Stimulated activated CD8-positive, alpha-beta memory T cell treated with anti-CD3 and anti-CD28 coated beads, Interleukin-4, amount 100 ng/mL, for 1 hour (primary cell): ENCODE results near the gene TASOR2.

Experiments used
- DNase-seq, 2 donors: peaks; one replicate each; pipeline ENCODE4 v3.0.0-alpha.2; 2020; ENCODE audit warnings: low read depth in 2 of 2, low spot score in 1 of 2

Gene TASOR2

DNA sequence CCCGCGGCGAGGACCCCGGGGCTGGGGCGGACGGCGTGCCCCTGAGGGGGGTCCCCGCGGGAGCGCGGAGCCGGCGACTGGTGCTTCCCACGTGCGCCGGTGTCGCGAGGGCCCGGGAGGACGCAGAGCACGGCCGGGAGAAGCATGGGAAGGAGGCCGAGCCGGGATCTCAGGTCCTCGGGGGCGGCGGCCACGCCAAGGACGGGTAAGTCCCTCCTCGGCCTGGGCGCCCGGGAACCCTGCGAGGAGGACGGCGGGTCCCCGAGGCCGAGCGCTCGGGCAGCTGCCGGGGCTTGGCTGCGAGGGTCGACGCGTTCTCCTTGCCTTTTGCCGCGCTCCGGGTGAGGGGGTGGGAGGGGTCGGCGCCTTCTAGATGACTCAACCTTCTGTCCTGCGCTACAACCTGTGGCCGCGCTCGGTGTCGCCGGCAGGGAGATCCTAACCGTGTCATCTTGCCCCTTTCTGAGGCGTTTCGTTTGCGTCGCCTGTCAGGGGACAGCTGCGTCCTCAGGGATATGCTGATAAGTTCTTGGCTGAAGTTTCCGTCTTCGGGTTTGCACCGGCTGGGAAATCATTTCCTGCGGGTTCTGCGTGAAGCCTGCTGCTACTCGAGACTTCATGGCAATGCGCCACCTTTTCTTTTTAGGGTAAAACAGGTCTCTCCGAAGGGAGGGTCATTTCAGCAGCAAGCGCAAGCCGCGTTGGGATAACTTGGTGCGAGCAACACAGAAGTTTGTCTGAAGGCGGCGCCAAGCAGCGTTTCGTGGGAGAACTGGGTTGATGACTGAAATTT is 529 bp downstream of the TASOR2 start:
- DNase-seq, result peak; percentile 32 to 45

DNA sequence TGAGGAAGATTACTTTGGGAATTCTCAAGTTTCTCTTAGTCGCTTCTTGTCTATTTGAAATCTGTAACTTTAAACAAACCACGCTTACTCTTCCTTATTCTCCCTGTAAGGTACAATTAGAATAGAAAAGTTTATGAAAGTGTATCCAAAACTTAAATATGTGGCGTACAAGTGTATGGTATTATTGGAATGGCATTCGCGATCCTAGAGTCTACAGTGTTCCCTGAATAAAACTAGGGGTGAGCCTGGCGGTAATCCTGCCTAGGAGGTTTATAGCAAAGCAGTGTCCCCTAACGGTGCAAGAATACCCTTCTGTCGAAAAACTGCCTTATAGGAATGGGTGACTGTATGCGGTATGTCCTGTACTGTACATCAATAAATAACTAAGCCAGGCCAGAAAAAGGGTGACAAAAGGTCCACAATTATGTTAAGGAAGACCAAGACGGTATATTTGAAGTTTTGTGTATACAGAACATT is 1.2 kb downstream of the TASOR2 start:
- DNase-seq, result no peak

DNA sequence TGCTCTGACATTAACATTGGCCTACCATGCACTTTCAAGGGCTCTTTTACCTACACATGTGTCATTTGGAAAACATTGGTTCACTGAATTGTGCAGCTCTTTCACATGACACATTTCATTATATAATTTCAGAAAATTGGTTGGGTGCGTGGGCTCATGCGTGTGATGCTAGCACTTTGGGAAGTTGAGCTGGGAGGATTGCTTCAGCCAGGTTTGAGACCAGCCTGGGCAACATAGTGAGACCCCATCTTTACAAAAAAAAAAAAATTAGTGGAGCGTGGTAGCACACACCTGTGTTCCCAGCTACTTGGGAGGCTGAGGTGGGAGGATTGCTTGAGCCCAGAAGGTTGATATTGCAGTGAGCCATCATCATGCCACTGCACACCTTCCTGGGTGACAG is 3.9 kb downstream of the TASOR2 start:
- no peak for DNase-seq

DNA sequence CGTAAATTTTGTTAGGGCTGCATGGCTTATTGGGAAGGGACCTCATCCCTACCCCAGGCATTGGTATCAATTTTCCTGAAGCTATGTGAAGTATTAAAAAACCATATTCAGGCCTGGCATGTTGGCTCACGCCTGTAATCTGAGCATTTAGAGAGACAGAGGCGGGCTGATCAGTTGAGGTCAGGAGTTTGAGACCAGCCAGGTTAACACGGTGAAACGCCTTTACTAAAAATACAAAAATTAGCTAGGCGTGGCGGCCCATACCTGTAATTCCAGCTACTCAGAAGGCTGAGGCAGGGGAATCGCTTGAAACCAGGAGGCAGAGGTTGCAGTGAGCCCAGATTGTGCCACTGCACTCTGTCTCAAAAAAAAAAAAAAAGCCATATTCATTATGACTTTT is 7.1 kb downstream of the TASOR2 start:
- no peak for DNase-seq

DNA sequence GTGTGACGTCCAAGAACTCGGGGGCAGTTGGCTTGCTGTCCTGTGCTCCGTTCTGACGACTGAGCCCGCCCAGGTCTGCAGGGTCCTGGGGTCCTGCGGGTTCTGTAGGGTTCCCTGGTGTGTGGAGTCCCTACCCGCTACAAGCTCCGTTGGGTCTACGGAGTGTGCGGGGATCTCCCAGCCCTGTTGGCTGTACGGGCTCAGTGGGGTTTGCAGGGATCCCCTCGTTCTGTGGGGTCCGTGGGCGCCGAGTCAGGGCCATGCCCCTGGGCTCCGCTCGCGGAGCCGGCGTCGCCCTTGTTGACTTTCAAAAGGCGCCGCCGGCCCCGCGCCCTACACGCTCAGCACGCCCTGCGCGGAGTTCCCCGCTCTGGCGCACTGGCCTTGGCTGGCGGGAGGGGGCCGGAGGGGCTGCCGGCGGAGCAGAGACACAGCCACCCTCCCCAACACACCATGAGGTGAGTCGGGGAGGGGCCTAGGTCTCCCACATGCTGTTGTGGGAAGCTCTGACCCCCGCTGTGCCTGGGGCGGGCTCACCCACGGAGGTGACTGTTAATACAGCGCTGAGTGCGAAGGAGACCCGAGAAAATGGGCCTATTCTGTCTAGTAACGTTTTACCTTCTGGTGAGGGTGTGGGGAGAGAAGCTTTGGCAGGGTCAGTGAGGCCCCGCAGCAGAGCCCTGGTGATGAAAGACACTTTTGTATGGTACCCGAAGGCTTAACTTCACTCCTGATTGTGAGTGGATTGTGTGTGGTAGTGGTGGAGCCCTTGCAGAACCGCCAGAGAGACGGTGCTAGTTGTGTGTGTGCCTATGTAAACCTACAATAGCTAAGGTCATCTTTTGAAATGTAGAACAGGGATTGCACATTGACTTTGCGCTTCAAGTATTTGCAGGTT is 8.1 kb downstream of the TASOR2 start:
- DNase-seq, result peak; percentile 19 to 22

DNA sequence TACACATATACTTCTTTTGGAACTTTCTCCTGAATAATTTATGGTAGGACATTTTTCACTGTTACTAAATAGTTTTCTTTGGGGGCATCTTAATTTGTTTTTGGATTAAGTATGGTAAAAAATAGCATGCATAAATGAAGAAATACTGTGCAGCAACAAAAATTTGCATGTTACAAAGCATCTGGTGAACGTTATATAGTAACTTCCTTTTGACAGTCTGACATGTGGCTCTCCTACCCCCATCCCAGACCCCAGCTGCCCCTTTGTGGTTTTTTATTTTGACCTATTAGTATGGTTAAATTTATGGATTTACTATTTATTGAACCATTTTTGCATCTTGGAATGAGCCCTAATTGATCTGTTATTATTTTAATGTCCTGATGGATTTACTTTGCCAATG is 9.9 kb downstream of the TASOR2 start:
- DNase-seq, result no peak

DNA sequence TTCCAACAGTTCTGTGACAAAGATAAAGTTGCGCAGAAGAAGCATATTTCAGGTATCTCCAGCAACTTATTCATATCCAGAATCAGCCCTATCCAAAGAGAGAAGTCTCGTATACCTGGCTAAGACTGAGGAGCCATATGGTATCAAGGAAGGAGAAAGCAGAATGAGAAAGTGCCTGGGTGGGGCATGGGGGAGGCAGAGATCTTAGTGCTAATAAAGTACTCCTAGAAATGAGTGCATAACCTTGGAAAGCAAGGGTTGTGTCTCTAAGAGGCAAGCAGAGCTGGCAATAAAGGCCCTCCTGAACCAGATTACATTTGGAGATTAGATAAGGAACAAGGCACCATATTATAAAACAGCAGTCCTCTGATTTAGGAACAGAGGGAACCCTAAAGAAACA is 12.7 kb downstream of the TASOR2 start:
- DNase-seq, result no peak

DNA sequence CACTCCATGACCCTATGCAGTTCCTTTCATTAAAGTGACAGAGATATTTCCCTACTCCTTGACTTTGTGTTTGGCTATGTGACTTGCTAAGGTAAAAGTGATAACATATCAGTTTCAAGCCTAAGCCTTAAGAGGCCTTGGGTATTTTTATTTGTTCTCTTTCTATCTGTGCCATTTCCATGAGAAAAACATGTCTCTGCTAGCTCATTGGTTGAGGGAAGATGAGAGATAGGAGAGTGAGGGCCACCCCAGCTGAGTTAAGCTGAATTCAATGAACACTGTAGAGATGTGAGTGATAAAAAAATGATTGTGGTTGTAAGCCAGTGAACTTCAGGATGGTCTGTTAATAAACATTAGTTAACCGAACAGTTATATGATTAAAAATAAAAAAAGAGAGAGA is 13.4 kb downstream of the TASOR2 start:
- DNase-seq, result no peak

DNA sequence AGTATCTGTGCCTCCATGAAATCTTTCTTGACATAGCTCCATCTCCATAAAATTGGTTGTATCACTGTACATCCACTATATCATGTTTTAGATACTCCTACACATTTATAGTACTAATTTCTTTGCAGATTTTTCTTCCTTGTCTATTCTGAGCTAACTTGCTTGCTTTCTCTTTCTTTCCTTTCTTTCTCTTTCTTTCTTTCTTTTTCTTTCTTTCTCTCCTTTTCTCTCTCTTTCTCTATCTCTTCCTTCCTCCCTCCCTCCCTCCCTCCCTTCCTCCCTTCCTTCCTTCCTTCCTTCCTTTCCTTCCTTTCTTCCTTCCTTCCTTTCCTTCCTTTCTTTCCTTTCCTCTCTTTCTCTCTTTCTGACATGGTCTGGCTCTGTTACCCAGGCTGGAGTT is 23.7 kb downstream of the TASOR2 start:
- DNase-seq, result no peak

DNA sequence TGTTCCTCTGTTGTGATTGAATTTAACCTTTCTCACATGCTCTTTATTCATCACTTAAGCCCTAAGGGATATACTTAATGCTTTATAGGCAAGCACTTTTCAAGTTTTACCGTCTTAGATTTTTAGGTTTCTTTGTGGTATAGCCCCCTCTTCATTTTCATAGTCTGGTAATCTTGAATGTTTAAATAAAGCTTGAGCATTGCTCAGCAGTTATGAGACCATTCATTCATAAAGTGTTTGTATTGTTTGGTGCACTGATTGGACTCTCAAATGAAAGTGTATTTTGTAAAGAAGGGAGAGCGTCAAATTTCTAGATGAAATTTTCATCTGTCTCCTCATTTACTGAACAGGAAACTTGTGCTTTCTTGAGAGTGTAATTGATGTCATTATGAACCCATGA is 25.2 kb downstream of the TASOR2 start:
- no peak for DNase-seq

DNA sequence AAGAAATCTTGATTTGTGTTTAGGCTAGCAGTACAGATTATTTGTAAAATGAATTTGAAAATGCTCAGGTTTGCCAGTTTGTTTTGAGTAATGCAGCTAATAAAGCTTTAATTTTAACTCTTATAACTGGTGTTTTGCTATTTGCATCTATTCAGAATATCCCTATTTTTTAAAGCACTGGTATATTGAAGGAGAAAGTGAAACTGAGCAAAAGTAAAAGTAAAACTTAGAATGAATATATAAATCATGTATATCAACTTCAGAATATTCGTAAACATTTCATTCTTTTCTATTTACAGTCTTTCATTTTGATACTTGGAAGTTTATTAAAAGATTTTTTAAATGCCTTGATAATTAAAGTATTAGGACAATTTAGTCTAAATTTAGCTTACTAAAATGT is 26.2 kb downstream of the TASOR2 start:
- DNase-seq, result no peak

DNA sequence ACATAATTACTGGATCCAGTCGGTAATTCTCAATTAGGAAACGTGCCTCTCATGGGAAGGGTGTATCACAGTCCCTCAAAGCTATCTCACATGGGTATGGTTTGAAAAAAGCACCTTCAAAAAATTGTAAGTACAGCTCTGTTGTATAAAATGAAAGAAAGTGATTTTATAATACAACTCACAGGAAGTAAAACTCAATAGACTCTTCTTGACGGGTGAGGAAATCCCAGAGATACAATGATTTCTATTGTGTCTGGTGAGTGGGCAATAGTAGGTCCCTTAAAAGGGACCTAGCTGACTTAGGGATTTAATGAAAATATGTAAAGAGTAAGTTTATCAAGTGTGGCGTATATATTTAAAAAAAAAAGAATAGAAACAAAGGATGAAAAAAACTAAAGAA is 27.0 kb downstream of the TASOR2 start:
- no peak for DNase-seq

DNA sequence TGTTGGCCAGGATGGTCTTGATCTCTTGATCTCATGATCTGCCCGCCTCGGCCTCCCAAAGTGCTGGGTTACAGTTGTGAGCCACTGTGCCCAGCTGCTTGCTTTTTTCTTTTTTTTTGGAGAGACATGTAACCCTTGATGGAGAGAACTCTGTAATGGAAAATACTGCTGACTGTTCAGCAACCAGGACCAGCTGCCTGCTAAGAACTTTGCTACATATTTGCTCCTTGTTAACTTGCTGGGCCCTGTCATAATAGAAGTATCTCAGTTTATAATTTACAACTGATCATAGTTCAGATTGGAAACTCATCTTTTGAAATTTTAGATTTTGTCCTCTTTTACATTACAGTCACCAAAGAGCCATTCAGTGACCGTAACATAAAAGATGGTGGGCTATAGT is 34.9 kb downstream of the TASOR2 start:
- no peak for DNase-seq

DNA sequence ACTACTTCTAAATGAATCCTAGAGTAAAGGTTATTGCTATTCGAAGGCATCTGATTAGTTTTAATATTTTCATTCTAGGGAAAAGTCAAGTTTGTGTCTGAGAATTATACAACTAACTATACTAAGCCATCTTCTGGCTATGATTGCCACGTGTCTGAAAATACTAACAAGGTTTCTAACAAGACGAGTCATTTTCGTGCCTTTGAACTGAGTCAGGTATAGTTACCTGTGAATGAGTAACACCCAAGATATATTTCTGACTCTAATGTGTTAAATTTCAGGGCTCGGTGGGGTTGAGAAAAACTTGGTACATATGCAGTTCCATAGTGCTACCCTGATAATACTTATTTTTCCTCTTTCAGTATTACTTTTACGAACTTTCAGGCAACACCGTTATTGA is 35.5 kb downstream of the TASOR2 start:
- DNase-seq, result no peak

DNA sequence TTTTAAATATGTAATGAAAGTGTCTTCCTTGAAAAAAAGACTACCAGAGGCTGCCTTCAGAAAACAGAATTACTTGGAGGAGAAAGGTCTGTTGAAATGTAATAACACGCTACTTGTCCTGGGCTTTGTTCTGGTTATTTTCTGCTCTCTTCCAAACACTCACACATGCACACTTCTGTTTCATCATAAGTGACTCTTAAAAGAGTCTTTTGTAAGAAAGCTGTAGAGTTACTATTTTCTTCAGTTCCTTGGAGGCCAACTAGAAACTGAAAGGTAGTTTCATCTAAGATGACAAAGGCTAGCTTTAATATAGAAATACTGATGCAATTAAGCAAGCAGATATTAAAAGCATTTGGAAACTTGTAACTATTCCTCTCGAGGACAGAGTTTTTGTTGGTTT is 39.1 kb downstream of the TASOR2 start:
- DNase-seq, result no peak

DNA sequence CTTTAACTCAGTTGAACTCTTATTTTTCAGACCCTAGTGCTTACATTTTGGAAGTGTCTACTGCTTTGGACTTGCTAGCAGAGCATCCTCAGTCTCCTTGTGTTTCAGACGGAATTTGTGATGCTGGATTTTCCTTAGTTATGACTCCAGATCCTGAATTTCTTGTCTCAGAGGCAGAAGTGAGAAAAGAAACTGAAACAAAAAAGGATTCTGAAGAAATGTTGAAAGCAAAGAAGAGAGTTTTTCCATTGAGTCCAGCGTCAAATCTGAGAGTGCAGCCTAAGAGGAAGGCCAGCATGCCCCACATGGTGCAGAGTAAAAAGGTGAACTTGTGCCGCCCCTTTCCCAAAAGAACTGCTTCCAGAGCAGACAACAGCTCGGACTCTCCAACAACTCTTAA is 46.1 kb downstream of the TASOR2 start:
- no peak for DNase-seq

DNA sequence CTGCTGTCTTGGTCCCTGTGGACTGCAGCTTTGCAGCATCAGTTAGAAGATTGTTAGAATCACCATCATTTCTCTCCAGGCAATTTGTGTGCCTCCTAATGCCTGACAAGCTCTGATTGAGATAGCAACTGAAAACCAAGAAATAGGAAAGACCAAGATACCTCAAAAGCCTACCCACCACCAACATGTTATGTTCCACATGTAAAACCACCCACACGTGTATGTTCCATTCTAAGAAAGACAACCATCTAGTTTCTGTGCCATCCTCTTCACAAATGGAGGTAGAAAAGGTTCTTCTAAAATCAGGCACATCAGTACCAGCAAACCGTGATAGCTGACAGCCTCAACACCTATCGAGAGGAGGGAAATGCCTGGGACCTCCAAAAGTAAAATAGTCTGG is 46.9 kb downstream of the TASOR2 start:
- no peak for DNase-seq

DNA sequence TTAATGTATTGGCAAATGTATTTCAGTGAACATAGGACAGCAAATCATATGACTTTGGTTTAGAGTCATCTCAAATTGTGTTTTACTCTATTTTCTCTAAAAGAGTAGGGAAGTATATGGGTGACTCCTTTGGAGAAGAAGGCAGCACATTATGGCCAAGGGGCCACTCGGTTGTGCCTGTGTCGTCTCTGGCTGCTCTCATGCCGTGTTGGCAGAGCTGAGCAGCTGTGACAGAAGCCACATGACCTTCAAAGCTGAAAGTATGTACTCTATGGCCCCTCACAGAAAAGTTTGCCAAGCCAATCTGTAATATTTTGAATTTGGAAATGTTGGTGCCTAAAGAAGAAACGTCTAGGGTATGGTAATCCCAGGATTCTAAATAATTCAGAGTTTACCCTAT is 47.5 kb downstream of the TASOR2 start:
- no peak for DNase-seq
